Heart right ventricle (tissue), 16 donors: Measurements from ENCODE around the gene UFM1. TPM values are rescaled to one million over a fixed set of nuclear protein-coding genes. Genes with fewer than 3 reads are reported as not detected.
A peak's percentile ranks its signal among the peaks of the same experiment; 100 is the strongest.
"Not testable (repeated sequence)": the region's sequence is repeated elsewhere in the genome, so short reads cannot be mapped to it uniquely, and the experiment has no call there.

Experiments used
- ATAC-seq, 8 donors: fragments of 200-7000 bp; cut with Tn5 transposase; one replicate each; pipeline ENCODE4 v1.9.1; 2020; ENCODE audit warnings: mild to moderate bottlenecking in 8 of 8, moderate library complexity in 8 of 8, moderate number of reproducible peaks in 1 of 8
- DNase-seq, 2 donors: peaks; one replicate each; pipeline ENCODE4 v3.0.0-alpha.2; 2020
- H3K27ac ChIP-seq, 10 donors: fragments of 200-600 bp; sonication (generic) in 2 of 10; one replicate each; pipeline versions ENCODE4 v1.5.0 to v1.8.0; 2020 to 2022; ENCODE audit warnings: mild to moderate bottlenecking in 3 of 10
- H3K27me3 ChIP-seq, 7 donors: fragments of 200-600 bp; one replicate each; pipeline ENCODE4 v1.8.0; 2021 to 2022; ENCODE audit warnings: mild to moderate bottlenecking in 2 of 7
- H3K36me3 ChIP-seq, 9 donors: fragments of 200-600 bp; sonication (generic) in 1 of 9; one replicate each; pipeline versions ENCODE4 v1.5.0 to v1.8.0; 2020 to 2022; ENCODE audit warnings: mild to moderate bottlenecking in 2 of 9
- H3K4me1 ChIP-seq, 9 donors: fragments of 200-600 bp; sonication (generic) in 1 of 9; one replicate each; pipeline versions ENCODE4 v1.5.0 to v1.8.0; 2020 to 2022; ENCODE audit warnings: mild to moderate bottlenecking in 4 of 9
- H3K4me3 ChIP-seq, 10 donors: fragments of 200-600 bp; sonication (generic) in 2 of 10; one replicate each; pipeline versions ENCODE4 v1.5.0 to v1.8.0; 2020 to 2022; ENCODE audit warnings: mild to moderate bottlenecking in 7 of 10, moderate library complexity in 2 of 10
- H3K9me3 ChIP-seq, 11 donors: fragments of 200-600 bp in 10 of 11; sonication (generic) in 2 of 11; one replicate each; pipeline versions ENCODE4 v1.5.0 to v1.8.0; 2013 to 2022; ENCODE audit warnings: mild to moderate bottlenecking in 2 of 11, control low read depth in 1 of 11, moderate library complexity in 1 of 11
- WGBS, 2 donors: extraction: QIAGEN DNeasy Blood & Tissue Kit; methylation state at CpG; one replicate each; pipeline ENCODE4 v1.1.7; 2013; ENCODE audit warnings: inconsistent platforms in 1 of 2; 5-methylcytosine and 5-hydroxymethylcytosine counted together
- intact Hi-C, 10 donors: fragments of 100-400 bp; cut with DNase I; formaldehyde crosslinking; loops; one replicate each; pipeline versions ENCODE4 v1.11.1 to v1.14.2; 2022
- polyA plus RNA-seq, 2 donors: library from polyadenylated mRNA; stranded (reverse); fragments of 200-250 nt; gene quantifications; one replicate each; pipeline ENCODE4 v1.2.3, GENCODE V29; 2013
- total RNA-seq, 10 donors: library from RNA; stranded (reverse); fragmentation: NEBNext Ultra II Directional in 3 of 10; extraction: Animal tissue kit (Norgen Biotek cat#: 25700) in 3 of 10; gene quantifications; one replicate each; pipeline versions ENCODE4 v1.2.1 to v1.2.4, GENCODE V29; 2021 to 2023
- TF ChIP-seq, protein P1 (sequence below), 9 donors: fragments of 200-600 bp; sonication (generic) in 2 of 9; IDR thresholded peaks; one replicate each; pipeline versions ENCODE4 v1.5.0 to v1.8.0; 2021 to 2022; ENCODE audit warnings: antibody characterized with exemption in 9 of 9, mild to moderate bottlenecking in 5 of 9, moderate library complexity in 1 of 9
- donor health status: Arrhythmogenic right ventricular cardiomyopathy.
- donor health status: ischemic (EF 13 %, LVEDD 7.1; RV severe dilation, severe dysfunction).
- donor health status: healthy with polysubstance abuse.
- donor health status: DM: no; HTN: yes; CAD: no.
- donor health status: DM: no; HTN: no; CAD: no.
- donor health status: ischemic (EF 25% LVEDD 6.9; RV normal size, moderate dysfunction).
- donor health status: ischemic (EF 25% LVEDD 5.7; RV mildly dilated, moderate dysfunction).
- donor health status: healthy.
- donor health status: DM: yes; HTN: yes; CAD: no.
- donor health status: Ischemic cardiomyopathy.
- donor health status: ischemic (EF 35%, LVEDD 5.7; RV mildly dilated, moderate dysfunction).
- donor health status: nonischemic (EF 11% LVEDD 7.7; RV severe dilation, severe dysfunction).
- donor health status: DM: yes; HTN: yes; CAD: no.
- donor health status: PGD.
- donor health status: ischemic (EF 29% LVEDD 5.4; RV normal size, mild dysfunction).
- donor health status: nonischemic (EF 23%, LVEDD 6.1; RV moderate dilation, normal function).

The UFM1 gene
- total and polyA plus RNA-seq, 12 donors: 19.8 to 39.0 (median 26.0) TPM

GRCh38 chr13:38355595-38356119, 6.0 kb downstream of the UFM1 start:
- ATAC-seq: no peak
- TF ChIP-seq, protein P1, sequence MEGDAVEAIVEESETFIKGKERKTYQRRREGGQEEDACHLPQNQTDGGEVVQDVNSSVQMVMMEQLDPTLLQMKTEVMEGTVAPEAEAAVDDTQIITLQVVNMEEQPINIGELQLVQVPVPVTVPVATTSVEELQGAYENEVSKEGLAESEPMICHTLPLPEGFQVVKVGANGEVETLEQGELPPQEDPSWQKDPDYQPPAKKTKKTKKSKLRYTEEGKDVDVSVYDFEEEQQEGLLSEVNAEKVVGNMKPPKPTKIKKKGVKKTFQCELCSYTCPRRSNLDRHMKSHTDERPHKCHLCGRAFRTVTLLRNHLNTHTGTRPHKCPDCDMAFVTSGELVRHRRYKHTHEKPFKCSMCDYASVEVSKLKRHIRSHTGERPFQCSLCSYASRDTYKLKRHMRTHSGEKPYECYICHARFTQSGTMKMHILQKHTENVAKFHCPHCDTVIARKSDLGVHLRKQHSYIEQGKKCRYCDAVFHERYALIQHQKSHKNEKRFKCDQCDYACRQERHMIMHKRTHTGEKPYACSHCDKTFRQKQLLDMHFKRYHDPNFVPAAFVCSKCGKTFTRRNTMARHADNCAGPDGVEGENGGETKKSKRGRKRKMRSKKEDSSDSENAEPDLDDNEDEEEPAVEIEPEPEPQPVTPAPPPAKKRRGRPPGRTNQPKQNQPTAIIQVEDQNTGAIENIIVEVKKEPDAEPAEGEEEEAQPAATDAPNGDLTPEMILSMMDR (IDR thresholded peaks at IDR 0.05): no peak
- DNase-seq: no peak
- intact Hi-C loops: no loop called here
- Histone ChIP-seq H3K36me3 (peaks cover 0 to 94% (median 15%) of the 10 kb centered on the region in 9 donors), H3K4me3 (no peak overlapping the region), H3K27ac (no peak overlapping the region), H3K27me3 (no peaks in the 10 kb centered on the region), H3K4me1 (peaks cover 0 to 55% (median 16%) of the 10 kb centered on the region in 9 donors), H3K9me3 (no peaks in the 10 kb centered on the region)
- WGBS, 2 donors: 56 to 77% methylated on average over 3 of the region's 3 CpGs

GRCh38 chr13:38358684-38359083, 9.0 kb downstream of the UFM1 start:
- Histone ChIP-seq H3K4me1 (peaks cover 0 to 25% (median 5%) of the 10 kb centered on the region in 9 donors), H3K27me3 (no peaks in the 10 kb centered on the region), H3K4me3 (no peak overlapping the region), H3K27ac (peak overlapping the region in 2 of 10 donors; percentile 13 to 17), H3K36me3 (peaks cover 0 to 100% (median 21%) of the 10 kb centered on the region in 9 donors), H3K9me3 (no peaks in the 10 kb centered on the region)
- ATAC-seq (peak in 1 of 8 donors; percentile 60), DNase-seq (no peak)
- intact Hi-C loops: no loop called here
- TF ChIP-seq, protein P1 (IDR thresholded peaks at IDR 0.05): no peak
- WGBS, 2 donors: 66% methylated on average over 4 of the region's 4 CpGs

DNA sequence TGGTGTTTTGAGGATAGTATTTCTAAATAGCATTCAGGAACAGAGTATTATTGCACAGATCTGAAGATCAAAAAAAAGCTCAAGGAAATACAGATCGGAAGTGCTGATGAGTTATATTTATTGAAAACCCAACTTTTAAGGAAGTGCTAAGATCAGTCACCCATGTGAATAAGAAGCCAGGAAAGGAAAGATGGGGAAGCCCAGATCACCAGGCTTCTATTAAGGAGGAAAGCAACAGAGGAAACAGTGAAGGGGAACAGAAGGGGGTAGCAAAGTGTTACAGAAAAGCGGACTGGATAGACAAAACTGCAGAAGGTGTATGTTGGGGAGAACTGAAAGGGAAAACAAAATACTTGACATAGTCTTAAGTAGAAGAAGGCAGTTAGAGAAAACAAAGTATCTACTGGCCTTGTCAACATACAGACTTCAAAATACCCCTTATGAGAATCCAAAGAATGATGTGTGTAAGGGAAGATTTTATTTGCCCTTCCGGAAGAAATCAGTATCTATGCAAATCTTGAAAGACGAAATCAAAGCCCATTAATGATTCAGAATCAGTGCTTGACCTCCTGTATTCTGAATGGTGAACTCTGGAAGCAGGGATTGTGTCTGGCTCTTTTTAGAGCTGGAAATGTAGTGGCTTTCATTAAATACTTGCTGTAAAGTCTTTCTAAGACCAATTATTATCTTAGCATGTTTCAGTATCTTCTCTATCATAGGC, 12.1 kb downstream of the UFM1 start:
- Histone ChIP-seq H3K27ac (peak overlapping the region in 1 of 10 donors; percentile 2), H3K27me3 (no peaks in the 10 kb centered on the region), H3K4me1 (peaks cover 0 to 25% (median 3%) of the 10 kb centered on the region in 9 donors), H3K4me3 (no peak overlapping the region), H3K36me3 (peaks cover 0 to 70% (median 6%) of the 10 kb centered on the region in 9 donors), H3K9me3 (no peaks in the 10 kb centered on the region)
- ATAC-seq (peak in 2 of 8 donors; percentile 52 to 55), DNase-seq (no peak)
- TF ChIP-seq, protein P1 (IDR thresholded peaks at IDR 0.05): no peak
- WGBS, 2 donors: 83 to 86% methylated on average over 4 of the region's 4 CpGs
- intact Hi-C loops: no loop called here

- DNase-seq (no peak), ATAC-seq (no peak)
- peaks cover 0 to 15% (median 3%) of the 10 kb centered on the region in 9 donors for H3K4me1 ChIP-seq
- intact Hi-C loops: no loop called here
- peaks cover 0 to 57% (median 6%) of the 10 kb centered on the region in 9 donors for H3K36me3 ChIP-seq
- no peaks in the 10 kb centered on the region for H3K9me3 ChIP-seq
- 91 to 92% methylated on average over 2 of the region's 2 CpGs for WGBS, 2 donors
- H3K27ac ChIP-seq: no peak overlapping the region
- no peaks in the 10 kb centered on the region for H3K27me3 ChIP-seq
- TF ChIP-seq, protein P1 (IDR thresholded peaks at IDR 0.05): no peak
- no peak overlapping the region for H3K4me3 ChIP-seq
These were observed 13.6 kb downstream of the UFM1 start for GRCh38 chr13:38363219-38363618.

- intact Hi-C loops, ATAC-seq, H3K9me3 ChIP-seq, H3K4me3 ChIP-seq, DNase-seq, H3K27ac ChIP-seq, H3K27me3 ChIP-seq: not testable (repeated sequence)
- WGBS, 2 donors: 90 to 91% methylated on average over 19 of the region's 19 CpGs
- Histone ChIP-seq H3K36me3 (peaks cover 0 to 51% (median 6%) of the 10 kb centered on the region in 9 donors), H3K4me1 (peaks cover 0 to 10% (median 2%) of the 10 kb centered on the region in 9 donors)
These were observed 14.1 kb downstream of the UFM1 start for GRCh38 chr13:38363746-38364145.
